AG08396 (cell line): ENCODE measurements around the gene KCNA4.
"Not testable (repeated sequence)": the region's sequence is repeated elsewhere in the genome, so short reads cannot be mapped to it uniquely, and the experiment has no call there.

Experiments
- DNase-seq: peaks from one replicate; pipeline ENCODE4 v3.0.0; 2012; ENCODE audit warnings: low spot score, mixed read lengths

The KCNA4 gene

DNA sequence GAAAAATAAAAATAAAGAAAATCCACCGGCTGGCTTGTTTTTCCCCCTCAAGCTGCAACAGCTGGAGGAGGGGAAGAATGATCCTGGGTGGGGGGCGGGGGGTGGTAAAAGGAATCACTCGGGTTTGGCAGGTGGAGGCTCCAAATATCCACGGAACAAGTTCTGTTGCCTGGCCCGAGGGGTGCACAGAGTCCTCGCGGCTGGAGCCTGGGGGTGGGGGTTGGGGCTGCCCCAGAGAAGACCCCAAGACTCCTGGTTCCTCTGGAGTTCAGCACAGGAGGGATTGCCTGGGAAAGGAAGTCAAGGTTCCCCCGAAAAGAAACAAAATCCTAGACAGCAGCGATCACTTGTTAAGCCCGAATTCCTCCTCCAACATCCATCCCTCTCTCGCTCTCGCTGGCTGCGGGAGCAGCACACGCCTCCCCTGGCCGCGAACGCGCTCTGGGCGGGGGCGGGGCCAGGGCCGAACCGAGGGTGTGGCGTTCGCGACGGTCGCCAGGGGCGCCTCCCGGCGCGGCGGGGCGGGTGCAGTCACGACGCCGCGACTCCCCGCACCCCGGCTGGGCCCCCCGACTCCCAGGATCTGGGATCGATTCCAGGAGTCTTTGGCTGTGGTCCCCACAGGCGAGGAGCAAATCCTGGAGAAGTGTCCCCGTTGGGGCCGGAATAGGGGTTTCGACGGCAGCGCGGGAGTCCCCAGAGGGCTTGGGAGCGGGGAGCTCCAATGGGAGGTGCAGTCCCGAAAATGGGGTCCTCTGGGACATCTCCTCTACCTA is at the start of gene KCNA4:
KCNA4 (minus strand) TSS at position 443 of the 776 bp plus-strand sequence. CDS start 4,352 bp downstream, outside the sequence.
- DNase-seq = no peak

DNA sequence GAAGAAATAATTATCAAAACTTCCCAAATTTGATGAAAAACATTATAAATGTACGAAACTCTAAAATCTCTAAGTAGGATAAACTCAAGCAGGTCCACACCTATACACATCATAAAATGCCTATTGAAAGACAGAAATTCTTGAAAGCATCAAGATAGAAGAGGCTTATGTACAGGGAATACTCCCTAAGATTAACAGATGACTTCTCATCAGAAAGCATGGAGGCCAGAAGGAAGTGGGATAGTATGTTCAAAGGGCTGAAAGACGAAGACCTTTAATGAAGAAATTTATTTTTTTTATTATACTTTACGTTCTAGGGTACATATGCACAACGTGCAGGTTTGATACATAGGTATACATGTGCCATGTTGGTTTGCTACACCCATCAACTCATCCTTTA is 45.3 kb upstream of the KCNA4 start:
- no peak for DNase-seq

DNA sequence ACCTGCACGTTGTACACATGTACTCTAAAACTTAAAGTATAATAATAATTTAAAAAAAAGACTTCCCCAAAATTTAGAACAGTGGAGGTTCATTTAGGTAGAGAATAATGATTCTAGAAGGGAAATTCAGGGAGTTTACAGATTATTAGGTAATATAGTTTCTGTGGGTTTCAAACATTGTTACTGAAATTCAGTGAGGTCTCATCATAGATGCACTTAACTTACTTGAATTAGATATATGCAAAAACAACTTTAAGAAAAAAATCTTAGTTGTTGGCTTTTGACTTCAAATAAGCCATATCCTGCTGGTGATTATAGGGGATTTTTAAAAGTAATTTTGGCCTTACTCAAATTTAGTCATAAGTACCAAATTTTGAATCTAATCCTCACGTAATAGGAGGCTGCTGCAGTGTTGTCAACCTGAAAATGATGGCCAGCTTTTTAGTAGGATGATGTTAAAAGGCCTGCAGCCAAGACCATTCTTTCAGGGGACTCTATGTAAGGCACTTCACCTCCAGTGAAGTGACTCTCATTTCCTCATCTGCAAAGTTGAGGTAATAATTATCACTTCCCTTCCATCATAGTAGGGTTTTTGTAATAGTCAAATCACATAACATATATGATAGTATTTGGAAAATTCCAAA is 42.5 kb upstream of the KCNA4 start:
- no peak for DNase-seq

GRCh38 chr11:30049214-30049613 is 32.4 kb upstream of the KCNA4 start:
- no peak for DNase-seq

- DNase-seq = no peak
These were observed 29.7 kb upstream of the KCNA4 start for GRCh38 chr11:30046578-30046945.

- DNase-seq = no peak
These were observed 29.2 kb upstream of the KCNA4 start for GRCh38 chr11:30045921-30046577.

DNA sequence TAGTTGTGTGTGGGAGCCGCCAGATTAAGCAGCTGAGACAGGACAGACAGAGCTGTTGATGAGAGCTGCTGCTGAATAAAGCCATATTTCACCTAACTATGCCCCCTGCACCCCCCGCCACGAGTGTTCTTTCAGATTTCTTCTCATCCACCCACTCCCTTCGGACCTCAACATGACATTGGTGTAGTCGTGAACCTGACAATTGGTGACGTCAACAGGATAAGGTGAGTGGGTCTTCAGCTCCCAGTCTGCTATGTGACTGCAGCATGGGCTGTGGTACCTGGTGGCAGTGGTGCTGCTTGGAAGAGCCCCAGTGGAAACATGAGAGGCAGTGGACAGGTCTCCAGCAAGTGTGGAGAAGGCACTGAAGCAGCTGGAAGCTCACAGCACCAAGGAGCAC is 28.3 kb upstream of the KCNA4 start:
- no peak for DNase-seq

- DNase-seq = no peak
These were observed 24.3 kb upstream of the KCNA4 start for GRCh38 chr11:30041171-30041570.

GRCh38 chr11:30034746-30035145 is 17.9 kb upstream of the KCNA4 start:
- DNase-seq = not testable (repeated sequence)

DNA sequence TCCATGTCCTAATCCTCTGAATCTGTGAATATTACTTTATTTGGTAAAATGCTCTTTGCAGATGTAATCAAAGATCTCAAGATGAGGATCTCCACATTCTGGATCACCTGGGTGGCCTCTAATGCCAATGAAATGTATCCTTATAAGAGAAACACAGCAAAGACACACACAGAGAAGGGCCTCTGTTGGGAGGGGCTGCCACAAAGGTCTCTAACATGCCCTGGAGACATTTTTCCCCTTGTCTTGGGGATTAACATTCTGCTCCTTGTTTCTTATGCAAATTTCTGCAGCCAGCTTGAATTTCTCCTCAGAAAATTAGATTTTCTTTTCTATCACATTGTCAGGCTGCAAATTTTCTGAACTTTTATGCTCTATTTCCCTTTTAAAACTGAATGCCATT is 17.3 kb upstream of the KCNA4 start:
- not testable (repeated sequence) for DNase-seq

DNA sequence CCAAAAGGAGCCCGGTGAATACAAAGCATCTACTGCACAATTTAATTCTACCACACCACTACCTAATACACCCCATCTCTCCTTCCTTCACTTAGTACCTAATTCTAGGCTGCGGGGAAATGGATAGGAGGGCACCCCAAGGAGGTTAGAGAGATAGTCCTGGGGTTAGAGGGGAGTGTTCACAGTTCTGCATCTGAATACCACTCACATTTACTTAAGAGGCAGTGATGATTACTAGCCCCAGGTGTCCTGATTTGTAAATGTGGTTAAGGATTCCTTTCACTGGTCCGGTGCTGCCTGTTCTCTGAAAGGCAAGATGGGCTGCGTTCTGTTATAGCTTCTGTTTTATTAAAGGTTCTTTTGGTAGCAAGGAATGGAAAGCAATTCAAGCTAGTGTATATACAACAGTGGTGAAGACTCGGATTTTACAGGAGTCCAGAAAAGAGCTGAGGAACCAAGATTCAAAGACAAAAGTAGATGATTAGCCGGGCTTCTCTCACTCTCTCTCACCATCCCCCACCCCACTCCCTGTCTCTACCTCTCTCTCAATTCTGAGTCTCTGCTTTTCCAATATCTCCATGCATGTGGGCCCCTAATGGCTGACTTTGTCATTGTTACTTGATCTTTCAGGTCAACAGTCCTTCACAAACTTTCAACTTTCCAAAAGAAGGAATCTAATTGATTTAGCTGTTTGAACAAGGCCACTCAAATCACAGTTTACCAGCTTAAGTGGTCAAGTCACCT is 8.7 kb upstream of the KCNA4 start:
- no peak for DNase-seq

DNA sequence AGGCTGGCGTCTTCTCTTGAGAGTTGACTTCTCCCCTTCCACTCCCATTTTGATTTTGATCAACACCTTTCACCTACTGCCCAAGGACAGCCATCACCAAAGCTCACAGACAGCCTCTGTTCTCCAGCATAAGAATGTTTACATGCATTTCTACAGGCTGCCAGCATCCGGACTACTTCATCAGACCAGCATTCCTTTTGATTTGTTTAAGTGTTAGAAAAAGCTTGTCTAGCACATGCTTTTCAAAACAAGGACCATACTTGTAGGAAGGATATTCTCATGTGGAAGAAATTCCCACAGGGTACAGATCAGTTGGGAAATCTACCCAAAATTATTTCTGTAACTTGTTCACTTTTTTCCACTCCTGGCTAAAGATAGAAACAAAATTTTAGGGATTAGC is 6.2 kb upstream of the KCNA4 start:
- DNase-seq = no peak

DNA sequence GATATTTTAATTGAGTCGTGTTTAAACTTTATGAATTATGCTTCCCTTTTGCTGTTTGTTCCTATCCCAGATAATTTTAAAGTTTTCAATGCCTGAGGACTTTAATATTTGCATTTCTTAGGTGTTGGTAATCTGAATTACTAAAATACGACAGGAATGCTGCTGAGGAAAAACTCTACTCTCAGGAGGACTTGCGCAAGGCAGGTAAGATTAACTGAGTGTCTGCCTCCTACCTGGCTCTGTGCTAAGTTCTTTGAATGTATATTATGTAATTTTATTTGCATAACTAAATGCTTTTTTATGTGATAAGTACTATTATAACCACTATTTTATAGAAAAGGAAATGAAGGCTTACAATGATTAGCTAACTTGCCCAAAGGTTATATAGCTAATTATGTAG is 2.7 kb upstream of the KCNA4 start:
- DNase-seq = no peak

GRCh38 chr11:30018495-30018894 is 1.7 kb upstream of the KCNA4 start:
- no peak for DNase-seq

DNA sequence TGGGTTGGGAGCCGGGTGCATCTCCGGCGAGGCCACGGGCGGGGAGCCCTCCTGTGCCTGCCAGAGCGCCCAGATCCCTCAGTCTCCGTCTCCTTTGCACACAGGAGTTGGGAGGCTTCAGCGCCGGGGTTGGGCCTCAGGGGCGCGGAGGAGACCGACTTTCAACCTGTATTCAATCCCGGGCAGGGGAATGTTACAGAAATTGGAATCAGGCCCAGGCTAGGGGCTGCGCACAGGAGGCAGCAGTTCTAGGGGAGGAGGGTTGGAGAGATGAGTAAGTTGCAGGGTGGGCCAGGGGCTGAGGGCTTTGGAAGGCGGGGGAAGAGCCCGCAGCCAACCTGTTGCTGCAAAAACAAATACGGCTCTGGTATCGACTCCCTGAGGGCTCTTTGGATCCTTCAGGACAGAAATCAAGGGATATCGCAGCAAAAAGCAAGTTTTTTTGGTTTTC is 640 bp upstream of the KCNA4 start:
- no peak for DNase-seq

DNA sequence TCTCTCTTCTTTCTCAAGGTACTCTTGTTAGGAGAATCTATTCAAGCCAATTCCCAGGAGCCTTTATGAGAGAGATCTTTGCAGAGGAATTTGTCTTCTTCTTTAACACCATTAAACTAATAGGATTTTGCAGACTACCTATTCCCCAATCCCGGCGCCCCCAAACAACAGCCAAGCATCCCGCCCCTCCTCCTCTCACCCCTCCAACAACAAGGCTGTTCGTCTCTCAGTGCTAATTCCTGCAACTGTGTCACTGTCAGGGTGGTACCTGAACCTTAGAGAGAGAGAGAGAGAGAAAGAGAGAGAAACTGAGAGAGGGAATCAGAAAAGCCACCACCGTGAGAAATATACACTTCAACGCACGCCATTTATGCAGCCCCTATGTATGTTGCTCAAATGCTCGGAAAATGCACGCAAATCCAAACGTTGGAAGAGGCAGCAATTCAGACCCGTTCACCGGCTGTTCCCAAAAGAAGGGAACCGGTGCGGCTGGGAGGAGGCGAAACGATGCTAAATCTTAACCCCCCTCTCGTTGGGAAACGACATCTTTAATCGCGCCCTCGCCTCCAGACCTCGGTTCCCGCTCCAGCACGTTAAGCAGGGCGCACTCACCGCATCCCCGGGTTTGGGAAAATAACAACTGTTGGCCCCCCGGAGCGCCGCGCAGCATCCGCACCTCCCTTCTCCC is 961 bp downstream of the KCNA4 start:
- no peak for DNase-seq

DNA sequence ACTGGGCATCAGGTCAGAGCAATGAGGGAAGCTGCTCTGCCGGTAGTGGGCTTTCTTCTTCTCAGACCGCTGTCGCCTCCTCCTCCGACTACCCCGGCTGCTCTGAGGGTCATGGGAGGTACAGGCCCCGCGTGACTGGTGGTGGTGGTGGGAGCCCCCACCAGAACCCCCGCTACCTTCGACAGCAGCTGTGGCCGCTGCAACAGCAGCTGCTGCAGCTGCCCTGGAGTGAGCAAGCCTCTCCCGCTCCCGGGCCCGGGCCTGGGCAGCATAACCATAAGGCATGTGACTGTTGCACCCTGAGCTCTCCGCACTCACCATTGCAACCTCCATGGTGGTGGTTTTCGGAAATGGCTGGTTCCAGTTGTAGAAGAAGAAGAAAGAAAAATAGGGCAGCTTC is 4.5 kb downstream of the KCNA4 start:
- no peak for DNase-seq

DNA sequence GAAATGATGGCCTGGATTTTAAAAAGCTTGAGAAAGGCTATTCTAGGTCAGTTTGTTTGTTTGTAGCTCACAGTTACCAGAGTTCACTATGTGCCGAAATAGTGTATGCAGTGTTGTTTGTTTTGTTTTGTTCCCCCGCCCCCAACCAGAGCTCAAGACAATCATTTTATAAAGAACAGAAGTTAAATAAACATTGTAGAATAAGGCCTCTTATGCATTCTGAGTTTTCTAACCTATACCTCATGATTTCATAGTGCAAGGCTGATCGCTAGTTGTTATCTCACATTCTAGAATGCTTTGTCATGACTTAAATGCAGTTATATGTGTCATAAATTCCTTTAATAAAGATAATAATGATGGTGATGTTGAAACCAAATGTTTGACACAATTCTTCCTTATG is 7.8 kb downstream of the KCNA4 start:
- no peak for DNase-seq

GRCh38 chr11:30006876-30007275 is 10.0 kb downstream of the KCNA4 start:
- DNase-seq = no peak

DNA sequence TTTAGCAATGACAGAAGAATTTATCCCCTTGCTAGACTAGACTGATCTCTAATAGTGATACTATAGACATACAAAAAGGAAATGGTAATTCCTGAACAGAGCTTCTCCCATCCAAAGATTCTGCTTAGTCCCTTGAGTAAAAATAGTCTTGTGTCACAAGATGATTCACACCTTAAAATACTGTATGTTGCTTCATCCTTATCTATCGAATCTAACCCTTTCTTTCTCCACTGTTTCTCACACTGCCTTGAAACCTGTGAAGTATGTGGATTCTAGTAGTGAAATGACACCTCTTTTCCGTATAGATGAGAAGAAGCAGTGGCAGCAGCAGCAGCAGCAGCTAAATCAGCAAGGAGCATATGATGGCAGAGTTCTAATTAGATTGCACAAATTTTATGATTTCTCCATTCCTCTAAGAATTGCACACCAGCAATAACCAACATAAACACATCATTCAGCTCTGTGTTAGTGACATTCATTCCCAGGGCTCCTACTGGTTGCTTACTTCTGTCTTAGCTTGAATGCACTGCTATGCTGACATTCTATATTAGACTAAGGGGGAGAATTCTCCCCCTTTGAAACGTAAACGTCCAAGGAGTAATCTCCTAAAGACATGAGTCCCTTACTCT is 14.6 kb downstream of the KCNA4 start:
- no peak for DNase-seq

DNA sequence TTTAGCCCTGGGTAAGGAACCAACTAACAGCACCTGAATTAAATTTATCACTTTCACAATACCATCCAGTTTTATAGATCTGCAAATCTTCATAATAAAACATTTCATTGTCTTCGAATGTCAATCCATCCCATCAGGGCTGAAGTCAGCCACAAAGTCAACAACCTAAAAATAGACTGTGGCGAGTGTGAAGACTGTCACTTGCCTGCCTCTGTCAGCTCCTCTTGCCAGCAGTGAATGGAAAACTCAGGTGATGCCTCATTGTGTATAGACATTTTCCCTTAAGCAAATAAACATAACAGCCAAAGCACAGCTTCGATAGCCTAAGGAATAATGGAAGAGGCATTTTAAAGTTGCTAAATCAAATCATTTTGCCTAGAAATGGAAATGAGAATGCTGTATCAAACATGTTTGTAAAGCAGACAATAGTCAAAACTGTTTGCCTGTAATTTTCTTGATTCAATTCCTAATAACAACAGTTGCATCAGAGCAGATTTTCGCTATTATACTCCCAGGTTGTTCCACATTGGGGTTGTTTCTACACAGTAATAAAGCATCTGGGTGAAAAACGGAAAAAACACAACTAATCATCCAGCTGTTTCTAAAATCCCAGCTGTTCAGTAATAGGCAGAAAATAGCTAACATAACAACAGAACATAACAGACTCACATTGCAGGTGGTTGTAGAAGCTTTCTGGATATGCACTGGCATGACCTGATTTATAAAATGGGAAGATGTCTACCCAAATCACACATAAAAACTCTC is 15.7 kb downstream of the KCNA4 start:
- DNase-seq = no peak
